GM10266 (cell line): ENCODE data around the gene IDH3G.

Experiments
- DNase-seq: peaks from one replicate; pipeline ENCODE4 v3.0.0; 2012; ENCODE audit errors: extremely low spot score
- CTCF ChIP-seq: IDR thresholded peaks from 2 replicates; pipeline ENCODE4 v1.5.1; 2012; ENCODE audit warnings: mild to moderate bottlenecking, low read depth; ENCODE audit not compliant: control insufficient read depth, insufficient read depth; ENCODE audit errors: missing control alignments

The IDH3G gene

GRCh38 chrX:153829549-153829798 lies 35.3 kb upstream of the IDH3G start:
- DNase-seq = peak; percentile 3
- no peak for TF ChIP-seq CTCF

GRCh38 chrX:153828723-153829548 lies 34.8 kb upstream of the IDH3G start:
- no peak for TF ChIP-seq CTCF
- DNase-seq = peak; percentile 2

GRCh38 chrX:153828308-153828707 lies 34.1 kb upstream of the IDH3G start:
- peak; percentile 6 for DNase-seq
- no peak for TF ChIP-seq CTCF

- peak; percentile 5 for DNase-seq
- TF ChIP-seq CTCF = no peak
Observed at GRCh38 chrX:153827903-153828302, 33.7 kb upstream of the IDH3G start.

- no peak for TF ChIP-seq CTCF
- no peak for DNase-seq
Observed at GRCh38 chrX:153827016-153827415, 32.8 kb upstream of the IDH3G start.

GRCh38 chrX:153825042-153825441 lies 30.9 kb upstream of the IDH3G start:
- no peak for TF ChIP-seq CTCF
- peak; percentile 2 for DNase-seq

GRCh38 chrX:153824348-153824747 lies 30.2 kb upstream of the IDH3G start:
- TF ChIP-seq CTCF = no peak

More at GRCh38 chrX:153824348-153824747, 30.2 kb upstream of the IDH3G start:
- no peak for DNase-seq
